ENCODE results near the gene CYB5R3. TPM values are rescaled to one million over a fixed set of nuclear protein-coding genes. Genes with fewer than 3 reads are reported as not detected.

Gene CYB5R3
- total RNA-seq, 1 donor from 2014 or later: 148 TPM

DNA sequence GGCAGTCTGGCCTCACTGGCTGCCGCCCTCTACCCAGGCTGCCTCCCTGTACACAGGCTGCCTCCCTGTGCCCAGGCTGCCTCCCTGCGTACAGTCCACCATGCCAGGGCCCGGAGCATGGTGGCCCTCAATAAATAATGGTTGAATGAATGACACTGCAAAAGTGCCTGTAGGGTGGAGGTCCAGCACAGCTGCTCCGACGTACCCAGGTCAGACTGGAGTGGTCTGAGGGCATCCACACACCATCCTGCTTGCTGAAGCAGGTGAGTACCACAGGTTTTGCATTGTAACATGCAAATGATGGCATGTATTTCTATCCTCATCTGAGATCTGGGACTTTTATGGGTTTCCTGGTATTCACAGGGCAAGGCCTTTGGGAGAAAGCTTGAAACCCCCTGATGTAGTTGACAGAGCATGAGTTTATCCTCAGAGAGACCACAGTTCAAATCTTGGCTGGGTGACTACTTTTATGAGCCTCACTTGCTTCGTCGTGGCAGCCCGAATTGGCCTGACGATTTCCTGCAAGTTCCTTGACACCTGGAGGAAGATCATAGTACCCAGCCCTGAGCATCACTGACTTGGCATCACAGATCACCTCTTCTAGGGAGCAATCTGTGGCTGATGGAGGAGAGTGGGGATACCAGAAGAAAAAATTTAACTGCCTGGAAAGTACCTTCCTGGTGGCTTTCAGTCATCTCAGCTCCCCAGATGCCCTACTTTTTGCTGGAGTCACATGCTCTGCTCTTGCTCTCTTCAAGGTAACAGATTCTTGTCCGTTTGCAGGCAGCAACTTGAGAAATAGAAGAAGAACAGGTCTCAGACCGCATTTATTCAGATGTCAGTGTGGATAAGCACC lies 16.0 kb upstream of the CYB5R3 start:
- DNase-seq: no peak
- Mint-ChIP-seq H3K27ac (ENCODE audit: unreplicated experiment) (no peak overlapping the region), H3K9me3 (ENCODE audit: unreplicated experiment) (no peaks in the 10 kb centered on the region), H3K36me3 (ENCODE audit: unreplicated experiment) (no peaks in the 10 kb centered on the region), H3K4me3 (ENCODE audit: unreplicated experiment) (no peak overlapping the region), H3K27me3 (ENCODE audit: unreplicated experiment) (peaks cover 3% of the 10 kb centered on the region), H3K4me1 (ENCODE audit: low read depth, unreplicated experiment) (no peaks in the 10 kb centered on the region)
- TF ChIP-seq, protein P1, sequence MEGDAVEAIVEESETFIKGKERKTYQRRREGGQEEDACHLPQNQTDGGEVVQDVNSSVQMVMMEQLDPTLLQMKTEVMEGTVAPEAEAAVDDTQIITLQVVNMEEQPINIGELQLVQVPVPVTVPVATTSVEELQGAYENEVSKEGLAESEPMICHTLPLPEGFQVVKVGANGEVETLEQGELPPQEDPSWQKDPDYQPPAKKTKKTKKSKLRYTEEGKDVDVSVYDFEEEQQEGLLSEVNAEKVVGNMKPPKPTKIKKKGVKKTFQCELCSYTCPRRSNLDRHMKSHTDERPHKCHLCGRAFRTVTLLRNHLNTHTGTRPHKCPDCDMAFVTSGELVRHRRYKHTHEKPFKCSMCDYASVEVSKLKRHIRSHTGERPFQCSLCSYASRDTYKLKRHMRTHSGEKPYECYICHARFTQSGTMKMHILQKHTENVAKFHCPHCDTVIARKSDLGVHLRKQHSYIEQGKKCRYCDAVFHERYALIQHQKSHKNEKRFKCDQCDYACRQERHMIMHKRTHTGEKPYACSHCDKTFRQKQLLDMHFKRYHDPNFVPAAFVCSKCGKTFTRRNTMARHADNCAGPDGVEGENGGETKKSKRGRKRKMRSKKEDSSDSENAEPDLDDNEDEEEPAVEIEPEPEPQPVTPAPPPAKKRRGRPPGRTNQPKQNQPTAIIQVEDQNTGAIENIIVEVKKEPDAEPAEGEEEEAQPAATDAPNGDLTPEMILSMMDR (IDR thresholded peaks at IDR 0.05; ENCODE audit: partially characterized antibody, unreplicated experiment): no peak

DNA sequence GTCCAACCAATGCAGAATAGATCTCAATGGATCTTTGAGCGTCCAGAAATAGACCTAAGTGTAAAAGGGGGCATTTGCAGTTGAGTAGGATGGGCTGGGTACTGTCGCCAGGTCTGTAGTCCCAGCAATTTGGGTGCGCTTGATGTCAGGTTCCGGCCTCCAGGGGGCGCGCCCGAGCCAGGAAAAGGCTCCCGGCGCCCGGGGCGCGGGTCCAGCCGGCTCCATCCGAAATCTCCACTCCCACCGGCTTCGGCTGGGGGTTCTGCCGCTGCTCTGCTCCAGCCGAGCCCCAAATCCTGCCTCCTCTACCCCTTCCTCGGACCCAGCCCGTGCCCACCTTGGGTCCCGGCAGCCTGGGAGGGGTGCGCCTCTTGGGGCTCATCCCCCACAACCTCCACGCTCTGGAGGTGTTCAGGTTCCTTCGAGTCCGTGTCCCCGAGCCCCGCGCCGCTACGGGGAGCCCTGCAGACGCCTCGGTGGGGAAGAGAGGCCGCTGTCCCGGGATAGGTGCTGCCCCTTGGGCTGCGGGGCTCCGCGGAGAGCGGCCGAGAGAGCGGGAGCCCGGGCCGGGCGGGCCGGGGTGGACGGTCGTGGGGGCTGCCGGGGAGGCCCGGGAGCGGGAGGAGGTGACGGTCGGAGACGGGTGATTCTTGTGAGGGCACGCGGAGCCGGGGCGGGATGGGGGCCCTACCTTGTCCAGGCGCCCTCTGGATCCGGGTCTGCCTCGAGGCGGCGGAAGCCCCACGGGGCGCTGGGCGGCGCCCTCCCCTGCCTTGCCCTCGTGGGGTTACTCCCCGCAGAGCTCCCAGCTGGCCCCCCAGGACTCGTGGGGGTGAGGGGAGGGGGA lies 13.0 kb upstream of the CYB5R3 start:
- H3K9me3 Mint-ChIP-seq (ENCODE audit: unreplicated experiment): no peaks in the 10 kb centered on the region
- H3K4me3 Mint-ChIP-seq (ENCODE audit: unreplicated experiment): peak overlapping the region; percentile 75
- DNase-seq: peak; percentile 92
- H3K4me1 Mint-ChIP-seq (ENCODE audit: low read depth, unreplicated experiment): no peaks in the 10 kb centered on the region
- TF ChIP-seq, protein P1 (IDR thresholded peaks at IDR 0.05; ENCODE audit: partially characterized antibody, unreplicated experiment): peak; percentile 88
- H3K27me3 Mint-ChIP-seq (ENCODE audit: unreplicated experiment): peaks cover 2% of the 10 kb centered on the region
- peak overlapping the region; percentile 38 for H3K27ac Mint-ChIP-seq (ENCODE audit: unreplicated experiment)
- no peaks in the 10 kb centered on the region for H3K36me3 Mint-ChIP-seq (ENCODE audit: unreplicated experiment)

DNA sequence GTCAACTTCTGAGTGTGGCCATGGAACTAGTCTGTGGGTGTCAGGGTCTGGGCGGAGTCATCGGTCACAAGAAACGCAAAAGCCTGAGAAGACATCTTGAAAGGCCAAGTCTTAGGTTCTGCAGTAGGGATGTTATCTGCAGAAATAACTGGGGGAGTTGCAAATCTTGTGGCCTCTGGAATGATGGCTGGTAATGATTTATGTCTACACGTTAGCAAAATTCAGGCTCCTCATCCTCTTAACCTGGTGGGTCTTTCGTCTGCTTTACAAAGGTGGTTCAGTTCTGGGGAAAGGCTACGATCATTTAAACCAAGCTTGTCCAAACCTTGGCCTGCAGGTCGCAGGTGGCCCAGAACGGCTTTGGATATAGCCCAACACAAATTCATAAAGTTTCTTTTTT lies 7.4 kb upstream of the CYB5R3 start:
- Mint-ChIP-seq H3K4me3 (ENCODE audit: unreplicated experiment) (no peak overlapping the region), H3K27ac (ENCODE audit: unreplicated experiment) (no peak overlapping the region), H3K36me3 (ENCODE audit: unreplicated experiment) (no peaks in the 10 kb centered on the region), H3K27me3 (ENCODE audit: unreplicated experiment) (no peaks in the 10 kb centered on the region), H3K4me1 (ENCODE audit: low read depth, unreplicated experiment) (no peaks in the 10 kb centered on the region), H3K9me3 (ENCODE audit: unreplicated experiment) (no peaks in the 10 kb centered on the region)
- TF ChIP-seq, protein P1 (IDR thresholded peaks at IDR 0.05; ENCODE audit: partially characterized antibody, unreplicated experiment): no peak
- no peak for DNase-seq

DNA sequence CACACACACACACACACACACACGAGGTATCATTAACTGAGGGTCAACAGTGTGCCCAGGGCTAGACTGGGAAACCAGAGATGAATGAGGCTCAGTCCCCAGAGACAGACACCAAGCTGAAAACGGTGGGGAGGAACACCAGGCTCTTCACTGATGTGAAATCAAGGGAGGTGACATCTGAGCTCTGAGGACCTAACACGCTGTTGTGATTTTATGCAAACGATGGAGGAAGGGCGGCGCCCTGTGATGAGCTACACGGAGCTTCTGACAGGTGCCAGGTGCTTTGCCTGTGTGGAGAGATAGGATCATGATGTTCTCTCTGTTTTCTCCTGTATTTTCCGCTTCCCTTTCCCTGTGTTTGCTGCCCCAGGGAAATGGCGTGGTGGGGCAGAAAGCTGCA lies 6.5 kb upstream of the CYB5R3 start:
- no peaks in the 10 kb centered on the region for H3K36me3 Mint-ChIP-seq (ENCODE audit: unreplicated experiment)
- H3K4me1 Mint-ChIP-seq (ENCODE audit: low read depth, unreplicated experiment): no peaks in the 10 kb centered on the region
- H3K27ac Mint-ChIP-seq (ENCODE audit: unreplicated experiment): no peak overlapping the region
- H3K27me3 Mint-ChIP-seq (ENCODE audit: unreplicated experiment): no peaks in the 10 kb centered on the region
- H3K4me3 Mint-ChIP-seq (ENCODE audit: unreplicated experiment): no peak overlapping the region
- DNase-seq: no peak
- H3K9me3 Mint-ChIP-seq (ENCODE audit: unreplicated experiment): no peaks in the 10 kb centered on the region
- TF ChIP-seq, protein P1 (IDR thresholded peaks at IDR 0.05; ENCODE audit: partially characterized antibody, unreplicated experiment): no peak

Data from glutamatergic neuron (in vitro differentiated cells).